HepG2 (cell line): ENCODE data around the gene TYMP. TPM values are rescaled to one million over a fixed set of nuclear protein-coding genes. Genes with fewer than 3 reads are reported as not detected.
A peak's percentile ranks its signal among the peaks of the same experiment; 100 is the strongest.

ENCODE experiments used
- ATAC-seq: fragments of 200-7000 bp; cut with Tn5 transposase; 3 replicates; pipeline ENCODE4 v1.9.1; 2020; ENCODE audit warnings: mild to moderate bottlenecking, moderate library complexity
- BruUV-seq: library from RNA; stranded (reverse); fragments of 400-500 nt; replicated peaks from 2 replicates; lab custom pipeline; 2021; lab: Mats Ljungman, UMichigan
- CTCF ChIA-PET: fragments of 300-600 bp; formaldehyde crosslinking; extraction: SDS; loops from one replicate; lab custom pipeline; 2021; ENCODE audit warnings: low total read pairs, inconsistent platforms, low intra/inter-chr PET ratio; lab: Yijun Ruan, JAX
- POLR2A ChIA-PET: fragments of 350-600 bp; sonication (Branson Sonifier 250); formaldehyde crosslinking; loops from one replicate; lab custom pipeline; 2020; ENCODE audit warnings: antibody characterized with exemption, inconsistent platforms; lab: Yijun Ruan, JAX
- DNase-seq: peaks from one replicate; pipeline ENCODE4 v3.0.0-alpha.2; 2015; ENCODE audit warnings: low spot score
- FAIRE-seq: peaks from 3 replicates; lab custom pipeline; 2011; peaks lifted over from hg19 to GRCh38; lab: Jason Lieb, UNC
- H2AFZ ChIP-seq: one replicate; pipeline ENCODE4 v1.6.1; 2011; ENCODE audit warnings: low read length, inconsistent platforms
- H3K27ac ChIP-seq: fragments of 300-600 bp; 3 replicates; pipeline ENCODE4 v1.8.0; 2011; ENCODE audit warnings: mixed run types, mild to moderate bottlenecking, mixed read lengths, low read length, inconsistent platforms; ENCODE audit not compliant: insufficient read depth; ENCODE audit errors: extremely low read length
- H3K27me3 ChIP-seq, 2 experiments: fragments of 200-600 bp in 1 of 2; 2 replicates in 1 of 2; 3 replicates in 1 of 2; pipeline versions ENCODE4 v1.6.0 to v1.8.0; 2011; ENCODE audit warnings: low read length in 2 of 2, mild to moderate bottlenecking in 2 of 2, moderate library complexity in 2 of 2, inconsistent platforms in 1 of 2; ENCODE audit not compliant: insufficient read depth in 2 of 2, control insufficient read depth in 1 of 2
- H3K36me3 ChIP-seq, 2 experiments: fragments of 200-600 bp in 1 of 2; replicated peaks in 1 of 2; 2 replicates in 1 of 2; 3 replicates in 1 of 2; pipeline versions ENCODE4 v1.5.1 to v1.8.0; 2011; ENCODE audit warnings: low read length in 2 of 2, inconsistent platforms in 1 of 2; ENCODE audit not compliant: insufficient read depth in 2 of 2, control insufficient read depth in 1 of 2
- H3K4me1 ChIP-seq: 2 replicates; pipeline ENCODE4 v1.5.1; 2012; ENCODE audit warnings: low read length, inconsistent platforms; ENCODE audit not compliant: insufficient read depth
- H3K4me2 ChIP-seq: 2 replicates; pipeline ENCODE4 v1.6.0; 2011; ENCODE audit warnings: low read depth, low read length, inconsistent platforms
- H3K4me3 ChIP-seq, 3 experiments: fragments of 200-600 bp in 1 of 3; sonication (generic), shearing (Covaris generic) in 1 of 3; replicated peaks in 1 of 3; 2 replicates each; pipeline ENCODE4 v1.5.1; 2011 to 2016; ENCODE audit warnings: low read length in 3 of 3, inconsistent platforms in 2 of 3, low read depth in 2 of 3, mild to moderate bottlenecking in 2 of 3, control low read depth in 1 of 3, mixed read lengths in 1 of 3; ENCODE audit not compliant: insufficient read depth in 1 of 3
- H3K79me2 ChIP-seq: one replicate; pipeline ENCODE4 v1.6.1; 2011; ENCODE audit warnings: low read length, inconsistent platforms; ENCODE audit not compliant: insufficient read depth
- H3K9ac ChIP-seq: 2 replicates; pipeline ENCODE4 v1.6.0; 2011; ENCODE audit warnings: mild to moderate bottlenecking, low read depth, low read length, inconsistent platforms; ENCODE audit not compliant: insufficient read depth
- H3K9me3 ChIP-seq: 2 replicates; pipeline ENCODE4 v1.5.1; 2012; ENCODE audit warnings: mild to moderate bottlenecking, low read length
- H4K20me1 ChIP-seq: 2 replicates; pipeline ENCODE4 v1.6.0; 2011; ENCODE audit warnings: inconsistent platforms, mild to moderate bottlenecking, low read length, moderate library complexity; ENCODE audit not compliant: insufficient read depth
- GABPB1 ChIP-seq: IDR thresholded peaks from 2 replicates; pipeline ENCODE4 v1.6.1; 2016; ENCODE audit warnings: mild to moderate bottlenecking, missing genetic modification reagents, moderate library complexity, missing compliant biosample characterization
- HIC2 ChIP-seq: sonication (generic); formaldehyde crosslinking; IDR thresholded peaks from 2 replicates; pipeline ENCODE4 v1.9.0; 2022; ENCODE audit warnings: low read depth, missing genetic modification reagents
- HMGXB3 ChIP-seq: sonication (generic); formaldehyde crosslinking; IDR thresholded peaks from 2 replicates; pipeline ENCODE4 v1.4.0; 2020; ENCODE audit warnings: missing genetic modification reagents, borderline replicate concordance
- ISX ChIP-seq: sonication (generic); formaldehyde crosslinking; conservative IDR thresholded peaks from 2 replicates; pipeline ENCODE4 v1.5.0; 2020; ENCODE audit warnings: missing genetic modification reagents
- MXD4 ChIP-seq: IDR thresholded peaks from 2 replicates; pipeline ENCODE4 v1.6.1; 2016; ENCODE audit warnings: mild to moderate bottlenecking, missing biosample characterization, missing genetic modification reagents
- NFRKB ChIP-seq: fragments of 450-650 bp; IDR thresholded peaks from 2 replicates; pipeline ENCODE4 v1.6.1; 2017
- RARA ChIP-seq: IDR thresholded peaks from 2 replicates; pipeline ENCODE4 v1.6.1; 2016; ENCODE audit warnings: missing genetic modification reagents, missing compliant biosample characterization
- RORA ChIP-seq: sonication (generic); formaldehyde crosslinking; IDR thresholded peaks from 2 replicates; pipeline ENCODE4 v1.5.0; 2020; ENCODE audit warnings: mild to moderate bottlenecking, missing genetic modification reagents, moderate library complexity
- SOX5 ChIP-seq: IDR thresholded peaks from 2 replicates; pipeline ENCODE4 v1.6.1; 2016; ENCODE audit warnings: borderline replicate concordance
- SSRP1 ChIP-seq: IDR thresholded peaks from 2 replicates; pipeline ENCODE4 v1.6.1; 2016; ENCODE audit warnings: control low read depth
- TAF15 ChIP-seq: fragments of 200-400 bp; formaldehyde crosslinking; IDR thresholded peaks from one replicate; pipeline ENCODE4 v1.6.1; 2018; ENCODE audit warnings: mild to moderate bottlenecking, low read depth, low read length; ENCODE audit not compliant: poor library complexity, severe bottlenecking
- ZNF12 ChIP-seq: sonication (generic); formaldehyde crosslinking; IDR thresholded peaks from 2 replicates; pipeline ENCODE4 v1.5.0; 2020; ENCODE audit warnings: missing genetic modification reagents
- ZNF354B ChIP-seq: sonication (generic); formaldehyde crosslinking; IDR thresholded peaks from 2 replicates; pipeline ENCODE4 v1.8.0; 2022; ENCODE audit warnings: mild to moderate bottlenecking, missing genetic modification reagents
- ZNF597 ChIP-seq: sonication (generic); formaldehyde crosslinking; IDR thresholded peaks from 2 replicates; pipeline ENCODE4 v1.5.0; 2020; ENCODE audit warnings: missing genetic modification reagents
- ZNF816 ChIP-seq: sonication (generic); formaldehyde crosslinking; IDR thresholded peaks from 2 replicates; pipeline ENCODE4 v1.8.0; 2022; ENCODE audit warnings: missing genetic modification reagents, mild to moderate bottlenecking, borderline replicate concordance
- WGBS: methylation state at CpG from one replicate; pipeline ENCODE4 v1.1.6; 2017; ENCODE audit warnings: low lambda C conversion rate; 5-methylcytosine and 5-hydroxymethylcytosine counted together
- in situ Hi-C: cut with HindIII; loops from 2 replicates; pipeline ENCODE4 v1.10.0; 2017; ENCODE audit warnings: low pct_unique_long_range_greater_than_20kb; ENCODE audit not compliant: extremely low pct_ligation_motif_present
- intact Hi-C: fragments of 100-400 bp; cut with micrococcal nuclease; formaldehyde crosslinking; loops from one replicate; pipeline ENCODE4 v1.10.0; 2022; ENCODE audit not compliant: unreplicated experiment
- polyA plus RNA-seq, 8 experiments: library from polyadenylated mRNA; depleted of rRNA in 3 of 8; stranded (reverse) in 7 of 8; unstranded in 1 of 8; fragments of >200 nt; fragmentation: Illumina TruSeq in 4 of 8; extraction: Trizol in 4 of 8; gene quantifications; 2 replicates each; pipeline versions ENCODE4 v1.2.1 to v1.2.3, GENCODE V29; 2011 to 2016; ENCODE audit warnings: low read depth in 4 of 8, missing spikeins in 1 of 8, mixed read lengths in 1 of 8; ENCODE audit not compliant: insufficient read depth in 1 of 8
- total RNA-seq, 5 experiments: library from RNA; depleted of rRNA; stranded (reverse); fragments of >200 nt; fragmentation: Illumina TruSeq; extraction: Trizol; gene quantifications; 2 replicates each; pipeline ENCODE4 v1.2.3, GENCODE V29; 2016; ENCODE audit warnings: low read depth in 1 of 5

TYMP gene
- total and polyA plus RNA-seq, 2 of the 13 experiments (the other 11 are each of a cell fraction or from before 2014, with no cell fraction given) = 3.9 to 4.3 TPM

- Histone ChIP-seq H3K4me2 (peak overlapping the region; percentile 92), H3K4me1 (peaks cover 19% of the 10 kb centered on the region), H3K4me3 (peak overlapping the region; percentile 88 to 99 (median 91)), H3K9me3 (no peaks in the 10 kb centered on the region), H3K79me2 (peaks cover 50% of the 10 kb centered on the region), H4K20me1 (no peaks in the 10 kb centered on the region), H3K27me3 (no peaks in the 10 kb centered on the region; a peak in 1 of 5 replicates), H3K27ac (peak overlapping the region; percentile 87), H2AFZ (no peak overlapping the region), H3K36me3 (peaks cover 2 to 12% of the 10 kb centered on the region in 2 experiments; a peak in 1 of 5 replicates), H3K9ac (peak overlapping the region; percentile 83)
- 3% methylated on average over 3 of the region's 3 CpGs for WGBS
- no peak for ATAC-seq
- no peak for FAIRE-seq
- CTCF ChIA-PET = no interaction called here
- in situ Hi-C loops (no loop called here), intact Hi-C loops (loop anchor here (1.0 kb wide), 1 partner anchor 16 kb away; the partner anchor contains the start of gene SCO2)
- TF ChIP-seq HIC2 (no peak), ZNF354B (CRISPR knock-in tag) (no peak), ISX (CRISPR knock-in tag) (no peak), HMGXB3 (CRISPR knock-in tag) (no peak), NFRKB (no peak), ZNF12 (CRISPR knock-in tag) (no peak), SOX5 (no peak), ZNF597 (CRISPR knock-in tag) (no peak), ZNF816 (CRISPR knock-in tag) (no peak), RORA (CRISPR knock-in tag) (no peak), TAF15 (no peak), RARA (no peak), GABPB1 (no peak), SSRP1 (no peak), MXD4 (no peak)
- BruUV-seq = TSS peak; percentile 81
- POLR2A ChIA-PET = interaction anchor here (1.2 to 3.9 kb wide), 3 partner anchors 17 to 23 kb away, joined by 4 to 97 read pairs (median 12); partner anchors contain the start of genes SCO2 and TYMP
- DNase-seq = no peak
Observed at GRCh38 chr22:50508897-50509296, 20.9 kb downstream of the TYMP start.
